IPS DF 6.9 (cell line): Measurements from ENCODE around the gene CSH1.

Experiments
- DNase-seq: peaks from one replicate; pipeline ENCODE4 v3.0.0-alpha.2; 2013; ENCODE audit warnings: low read depth, low spot score
- H3K27ac ChIP-seq: one replicate; pipeline ENCODE4 v1.5.1; 2013; ENCODE audit warnings: low read length, control low read depth
- H3K27me3 ChIP-seq: 2 replicates; pipeline ENCODE4 v1.6.1; 2013; ENCODE audit warnings: mild to moderate bottlenecking, low read length; ENCODE audit not compliant: control insufficient read depth, insufficient read depth
- H3K36me3 ChIP-seq: 2 replicates; pipeline ENCODE4 v1.6.1; 2013; ENCODE audit warnings: low read length; ENCODE audit not compliant: control insufficient read depth, insufficient read depth
- H3K4me1 ChIP-seq: 2 replicates; pipeline ENCODE4 v1.6.1; 2013; ENCODE audit warnings: low read length; ENCODE audit not compliant: control insufficient read depth, insufficient read depth
- H3K4me3 ChIP-seq: 2 replicates; pipeline ENCODE4 v1.5.1; 2013; ENCODE audit warnings: mild to moderate bottlenecking, low read length
- H3K9me3 ChIP-seq: 2 replicates; pipeline ENCODE4 v1.6.1; 2013; ENCODE audit warnings: low read length, inconsistent platforms; ENCODE audit not compliant: control insufficient read depth, insufficient read depth
- WGBS: extraction: QIAGEN DNeasy Blood & Tissue Kit; methylation state at CpG from one replicate; pipeline ENCODE4 v1.1.7; 2013; ENCODE audit warnings: mixed read lengths, missing lambda C conversion rate; ENCODE audit not compliant: insufficient read length, insufficient coverage; 5-methylcytosine and 5-hydroxymethylcytosine counted together

Gene CSH1

GRCh38 chr17:63937920-63938319 lies 41.5 kb upstream of the CSH1 start:
- no peak for DNase-seq
- no peak overlapping the region for H3K27ac ChIP-seq
- no CpG with 5 or more reads among the region's 4 CpGs for WGBS
- H3K27me3 ChIP-seq, result no peaks in the 10 kb centered on the region
- H3K4me1 ChIP-seq, result no peaks in the 10 kb centered on the region
- H3K9me3 ChIP-seq, result no peaks in the 10 kb centered on the region
- H3K36me3 ChIP-seq, result peaks cover 7% of the 10 kb centered on the region; the same call in 1 of the 2 replicates
- no peak overlapping the region for H3K4me3 ChIP-seq

- H3K36me3 ChIP-seq, result peaks cover under 1% of the 10 kb centered on the region; the same call in 1 of the 2 replicates
- H3K4me3 ChIP-seq, result no peak overlapping the region
- DNase-seq, result no peak
- H3K9me3 ChIP-seq, result no peaks in the 10 kb centered on the region
- H3K4me1 ChIP-seq, result no peaks in the 10 kb centered on the region
- H3K27ac ChIP-seq, result no peak overlapping the region
- no CpG with 5 or more reads among the region's 6 CpGs for WGBS
- H3K27me3 ChIP-seq, result no peaks in the 10 kb centered on the region
Observed at GRCh38 chr17:63937319-63937718, 40.9 kb upstream of the CSH1 start.

- Histone ChIP-seq H3K27ac (no peak overlapping the region), H3K36me3 (no peaks in the 10 kb centered on the region), H3K27me3 (no peaks in the 10 kb centered on the region), H3K9me3 (no peaks in the 10 kb centered on the region), H3K4me3 (no peak overlapping the region), H3K4me1 (peaks cover 6% of the 10 kb centered on the region; the same call in 1 of the 2 replicates)
- no CpG with 5 or more reads among the region's 21 CpGs for WGBS
- DNase-seq, result no peak
Observed at GRCh38 chr17:63934183-63935112, 38.1 kb upstream of the CSH1 start.

GRCh38 chr17:63933598-63933997 lies 37.2 kb upstream of the CSH1 start:
- WGBS, result no CpG with 5 or more reads among the region's 8 CpGs
- Histone ChIP-seq H3K27ac (no peak overlapping the region), H3K36me3 (no peaks in the 10 kb centered on the region), H3K4me1 (peaks cover 6% of the 10 kb centered on the region; the same call in 1 of the 2 replicates), H3K27me3 (no peaks in the 10 kb centered on the region), H3K9me3 (no peaks in the 10 kb centered on the region), H3K4me3 (no peak overlapping the region)
- no peak for DNase-seq

- Histone ChIP-seq H3K9me3 (no peaks in the 10 kb centered on the region), H3K36me3 (no peaks in the 10 kb centered on the region), H3K27me3 (no peaks in the 10 kb centered on the region), H3K4me3 (no peak overlapping the region), H3K27ac (no peak overlapping the region), H3K4me1 (peaks cover 6% of the 10 kb centered on the region; the same call in 1 of the 2 replicates)
- no CpG with 5 or more reads among the region's 4 CpGs for WGBS
- DNase-seq, result no peak
Observed at GRCh38 chr17:63932721-63933120, 36.3 kb upstream of the CSH1 start.

GRCh38 chr17:63931981-63932561 lies 35.7 kb upstream of the CSH1 start, which contains the start of gene CD79B:
Gene CD79B, minus strand, starts transcription at chr17:63932331. Its CDS starts 70 bp downstream, at chr17:63932261.
- peaks cover 8% of the 10 kb centered on the region; the same call in 1 of the 2 replicates for H3K4me1 ChIP-seq

GRCh38 chr17:63930951-63931575 lies 34.7 kb upstream of the CSH1 start:
- Histone ChIP-seq H3K4me1 (peaks cover 8% of the 10 kb centered on the region; the same call in 1 of the 2 replicates), H3K9me3 (no peaks in the 10 kb centered on the region), H3K36me3 (no peaks in the 10 kb centered on the region), H3K27me3 (no peaks in the 10 kb centered on the region), H3K27ac (no peak overlapping the region), H3K4me3 (no peak overlapping the region)
- WGBS, result no CpG with 5 or more reads among the region's 16 CpGs
- no peak for DNase-seq

More at GRCh38 chr17:63931981-63932561, 35.7 kb upstream of the CSH1 start, which contains the start of gene CD79B:
- H3K27me3 ChIP-seq, result no peaks in the 10 kb centered on the region
- DNase-seq, result no peak
- no peaks in the 10 kb centered on the region for H3K9me3 ChIP-seq
- no peaks in the 10 kb centered on the region for H3K36me3 ChIP-seq
- no peak within 1 kb of the TSS for H3K4me3 ChIP-seq
- no CpG with 5 or more reads among the region's 19 CpGs for WGBS
- no peak within 1 kb of the TSS for H3K27ac ChIP-seq

- WGBS, result no CpG with 5 or more reads among the region's 24 CpGs
- Histone ChIP-seq H3K9me3 (no peaks in the 10 kb centered on the region), H3K36me3 (no peaks in the 10 kb centered on the region), H3K27ac (no peak overlapping the region), H3K27me3 (no peaks in the 10 kb centered on the region), H3K4me3 (no peak overlapping the region), H3K4me1 (peaks cover 8% of the 10 kb centered on the region; the same call in 1 of the 2 replicates)
- DNase-seq, result no peak
Observed at GRCh38 chr17:63929860-63930766, 33.7 kb upstream of the CSH1 start.

GRCh38 chr17:63928966-63929695 lies 32.8 kb upstream of the CSH1 start:
- Histone ChIP-seq H3K4me1 (peaks cover 8% of the 10 kb centered on the region; the same call in 1 of the 2 replicates), H3K27me3 (no peaks in the 10 kb centered on the region)

More at GRCh38 chr17:63928966-63929695, 32.8 kb upstream of the CSH1 start:
- Histone ChIP-seq H3K4me3 (no peak overlapping the region), H3K9me3 (no peaks in the 10 kb centered on the region), H3K27ac (no peak overlapping the region), H3K36me3 (no peaks in the 10 kb centered on the region)
- DNase-seq, result no peak
- WGBS, result no CpG with 5 or more reads among the region's 10 CpGs
